ENCODE results near the gene NCOR2. TPM values are rescaled to one million over a fixed set of nuclear protein-coding genes. Genes with fewer than 3 reads are reported as not detected.

NCOR2 gene
- total RNA-seq, 1 experiment from 2014 or later = 153 TPM

GRCh38 chr12:124581307-124582107, 14.1 kb upstream of the NCOR2 start:
- ChIA-PET POLR2A (no interaction called here), CTCF (no interaction called here), RAD21 (ENCODE audit: low non-redundant PET in 1 of 2, low total read pairs in 2 of 2, uncharacterized antibody in 2 of 2, unreplicated experiment in 2 of 2) (no interaction called here)
- intact Hi-C loops (cut with micrococcal nuclease) = no loop called here
- TF ChIP-seq MAX (IDR thresholded peaks at IDR 0.05) = no peak
- TF ChIP-seq SP1 (IDR thresholded peaks at IDR 0.05; ENCODE audit: low read depth) = no peak
- no peak for TF ChIP-seq ZFX (IDR thresholded peaks at IDR 0.05)
- no peak for TF ChIP-seq CBX3 (IDR thresholded peaks at IDR 0.05; ENCODE audit: low read depth)
- no peak for TF ChIP-seq JUND (IDR thresholded peaks at IDR 0.05)
- ATAC-seq (no peak), DNase-seq (ENCODE audit: low read depth, low spot score) (no peak)
- no peaks in the 10 kb centered on the region for H4K20me1 ChIP-seq (ENCODE audit: insufficient read depth)
- H3K4me3 ChIP-seq (replicated peaks in 1 of 2; ENCODE audit: low read depth in 1 of 2, low read length in 2 of 2) = no peak overlapping the region
- H3K36me3 ChIP-seq (ENCODE audit: control insufficient read depth in 1 of 2, insufficient read depth in 2 of 2, low read length in 2 of 2) = no peaks in the 10 kb centered on the region
- H3K9me3 ChIP-seq (ENCODE audit: control insufficient read depth in 1 of 2, insufficient read depth in 1 of 2, low read depth in 1 of 2, low read length in 2 of 2) = peaks cover 0 to 6% of the 10 kb centered on the region in 2 experiments; a peak in 1 of 4 replicates
- no peaks in the 10 kb centered on the region for H3K27me3 ChIP-seq (ENCODE audit: insufficient read depth, low read length)
- H3K4me2 ChIP-seq (ENCODE audit: low read length) = no peak overlapping the region
- peaks cover 6 to 23% of the 10 kb centered on the region in 2 experiments; a peak in 2 of 4 replicates for H3K4me1 ChIP-seq (ENCODE audit: control insufficient read depth in 1 of 2, insufficient read depth in 2 of 2, low read length in 2 of 2)
- H3K9ac ChIP-seq (ENCODE audit: low read length) = no peak overlapping the region
- H3K27ac ChIP-seq (ENCODE audit: low read depth, low read length) = no peak overlapping the region
- BruUV-seq (replicated peaks) = no TSS peak
- H3K79me2 ChIP-seq (ENCODE audit: insufficient read depth, low read length) = no peaks in the 10 kb centered on the region
- no peak overlapping the region for H2AFZ ChIP-seq (ENCODE audit: low read depth, low read length, poor library complexity, severe bottlenecking)
- no peaks in the 10 kb centered on the region for H3K9me2 ChIP-seq (ENCODE audit: insufficient read depth)

GRCh38 chr12:124579921-124580517, 12.6 kb upstream of the NCOR2 start:
- ChIA-PET CTCF (no interaction called here), RAD21 (ENCODE audit: low non-redundant PET in 1 of 2, low total read pairs in 2 of 2, uncharacterized antibody in 2 of 2, unreplicated experiment in 2 of 2) (no interaction called here)
- intact Hi-C loops (cut with micrococcal nuclease) = no loop called here

More at GRCh38 chr12:124579921-124580517, 12.6 kb upstream of the NCOR2 start:
- peaks cover 0 to 6% of the 10 kb centered on the region in 2 experiments; a peak in 1 of 4 replicates for H3K9me3 ChIP-seq (ENCODE audit: control insufficient read depth in 1 of 2, insufficient read depth in 1 of 2, low read depth in 1 of 2, low read length in 2 of 2)
- H3K4me2 ChIP-seq (ENCODE audit: low read length) = no peak overlapping the region
- H3K9me2 ChIP-seq (ENCODE audit: insufficient read depth) = no peaks in the 10 kb centered on the region
- POLR2A ChIA-PET = no interaction called here
- H4K20me1 ChIP-seq (ENCODE audit: insufficient read depth) = no peaks in the 10 kb centered on the region
- no peak overlapping the region for H2AFZ ChIP-seq (ENCODE audit: low read depth, low read length, poor library complexity, severe bottlenecking)
- no peaks in the 10 kb centered on the region for H3K27me3 ChIP-seq (ENCODE audit: insufficient read depth, low read length)
- no TSS peak for BruUV-seq (replicated peaks)
- ATAC-seq (no peak), DNase-seq (ENCODE audit: low read depth, low spot score) (no peak)
- no peak overlapping the region for H3K9ac ChIP-seq (ENCODE audit: low read length)
- TF ChIP-seq CTCF (IDR thresholded peaks at IDR 0.05 in 2 of 3, conservative IDR thresholded peaks at IDR 0.05 in 1 of 3; ENCODE audit: borderline replicate concordance in 1 of 3, insufficient read depth in 1 of 3, low read depth in 2 of 3, low read length in 2 of 3) (no peak), ATF3 (IDR thresholded peaks at IDR 0.05) (no peak), TCF7L2 (IDR thresholded peaks at IDR 0.05; ENCODE audit: borderline replicate concordance, extremely low read depth, insufficient read depth, insufficient read length) (no peak), CEBPB (IDR thresholded peaks at IDR 0.05; ENCODE audit: low read depth) (no peak), ZBTB33 (IDR thresholded peaks at IDR 0.05; ENCODE audit: extremely low read depth, insufficient replicate concordance, low read length) (no peak), POLR2A (IDR thresholded peaks at IDR 0.05; ENCODE audit: borderline replicate concordance, extremely low read depth, insufficient read depth, insufficient read length) (no peak), POLR2AphosphoS5 (IDR thresholded peaks at IDR 0.05; ENCODE audit: low read depth, low read length) (no peak), ZNF274 (IDR thresholded peaks at IDR 0.05; ENCODE audit: low read depth, low read length) (no peak), ZFX (IDR thresholded peaks at IDR 0.05) (no peak), SRF (IDR thresholded peaks at IDR 0.05; ENCODE audit: low read depth) (no peak)
- no peaks in the 10 kb centered on the region for H3K36me3 ChIP-seq (ENCODE audit: control insufficient read depth in 1 of 2, insufficient read depth in 2 of 2, low read length in 2 of 2)
- H3K27ac ChIP-seq (ENCODE audit: low read depth, low read length) = no peak overlapping the region
- no peaks in the 10 kb centered on the region for H3K79me2 ChIP-seq (ENCODE audit: insufficient read depth, low read length)
- no peak overlapping the region for H3K4me3 ChIP-seq (replicated peaks in 1 of 2; ENCODE audit: low read depth in 1 of 2, low read length in 2 of 2)
- peaks cover 8 to 33% of the 10 kb centered on the region in 2 experiments; a peak in 3 of 4 replicates for H3K4me1 ChIP-seq (ENCODE audit: control insufficient read depth in 1 of 2, insufficient read depth in 2 of 2, low read length in 2 of 2)

Measured in HCT116 (cell line).